ENCODE results near the gene LRRC61.
A peak's percentile ranks its signal among the peaks of the same experiment; 100 is the strongest.

Gene LRRC61

GRCh38 chr7:150357771-150358427 lies 34.7 kb downstream of the LRRC61 start:
- no peak for DNase-seq

- no peak for DNase-seq
These were observed 35.3 kb downstream of the LRRC61 start for GRCh38 chr7:150358433-150358832.

GRCh38 chr7:150358988-150359621 lies 36.0 kb downstream of the LRRC61 start:
- DNase-seq, result no peak

- no peak for DNase-seq
These were observed 36.6 kb downstream of the LRRC61 start for GRCh38 chr7:150359622-150360362.

GRCh38 chr7:150360363-150361058 lies 37.4 kb downstream of the LRRC61 start:
- no peak for DNase-seq

- no peak for DNase-seq
These were observed 38.2 kb downstream of the LRRC61 start for GRCh38 chr7:150361402-150361801.

GRCh38 chr7:150361807-150362621 lies 38.9 kb downstream of the LRRC61 start:
- no peak for DNase-seq

- DNase-seq, result peak in 1 of 2 donors; percentile 17
These were observed 40.2 kb downstream of the LRRC61 start for GRCh38 chr7:150363370-150363769.

- DNase-seq, result peak in 1 of 2 donors; percentile 84
These were observed 40.7 kb downstream of the LRRC61 start for GRCh38 chr7:150363872-150364271.

- no peak for DNase-seq
These were observed 42.0 kb downstream of the LRRC61 start for GRCh38 chr7:150365194-150365593.

GRCh38 chr7:150365673-150366398 lies 42.7 kb downstream of the LRRC61 start:
- DNase-seq, result peak in 1 of 2 donors; percentile 56

GRCh38 chr7:150367677-150368095 lies 44.5 kb downstream of the LRRC61 start:
- no peak for DNase-seq

GRCh38 chr7:150368096-150368883 lies 45.1 kb downstream of the LRRC61 start, which contains the start of gene REPIN1:
REPIN1 (plus strand) TSS chr7:150368822; CDS start chr7:150369712, 890 bp downstream.
- peak; percentile 44 to 58 for DNase-seq

- peak in 1 of 2 donors; percentile 54 for DNase-seq
These were observed 46.0 kb downstream of the LRRC61 start for GRCh38 chr7:150368884-150369747.

- no peak for DNase-seq
These were observed 46.8 kb downstream of the LRRC61 start for GRCh38 chr7:150369748-150370501.

GRCh38 chr7:150370612-150371071 lies 47.5 kb downstream of the LRRC61 start:
- no peak for DNase-seq

GRCh38 chr7:150371131-150371995 lies 48.2 kb downstream of the LRRC61 start:
- DNase-seq, result no peak

- DNase-seq, result no peak
These were observed 48.8 kb downstream of the LRRC61 start for GRCh38 chr7:150371996-150372270.
